H9 (cell line): ENCODE measurements around the gene TBC1D22A. TPM values are rescaled to one million over a fixed set of nuclear protein-coding genes. Genes with fewer than 3 reads are reported as not detected.

Experiments used
- DNase-seq: peaks from one replicate; pipeline ENCODE4 v3.0.0-alpha.2; 2017
- H2AFZ ChIP-seq: one replicate; pipeline ENCODE4 v1.6.1; 2013; ENCODE audit warnings: mild to moderate bottlenecking, low read length, control low read depth, moderate library complexity
- H2AK5ac ChIP-seq: 2 replicates; pipeline ENCODE4 v1.6.1; 2013; ENCODE audit warnings: low read length, control low read depth, mixed read lengths; ENCODE audit not compliant: insufficient read length
- H2BK120ac ChIP-seq: one replicate; pipeline ENCODE4 v1.6.1; 2013; ENCODE audit warnings: low read depth, mild to moderate bottlenecking, low read length, control low read depth, inconsistent platforms; ENCODE audit not compliant: poor library complexity, severe bottlenecking
- H2BK12ac ChIP-seq: 2 replicates; pipeline ENCODE4 v1.6.1; 2013; ENCODE audit warnings: low read length, control low read depth, mixed read lengths, low read depth; ENCODE audit not compliant: insufficient read length
- H2BK15ac ChIP-seq: 2 replicates; pipeline ENCODE4 v1.6.1; 2013; ENCODE audit warnings: low read depth, low read length, control low read depth
- H2BK20ac ChIP-seq: one replicate; pipeline ENCODE4 v1.6.1; 2013; ENCODE audit warnings: low read depth, mild to moderate bottlenecking, low read length, control low read depth, inconsistent platforms; ENCODE audit not compliant: poor library complexity, severe bottlenecking
- H2BK5ac ChIP-seq: 2 replicates; pipeline ENCODE4 v1.6.1; 2013; ENCODE audit warnings: low read length, control low read depth, mixed read lengths; ENCODE audit not compliant: insufficient read length
- H3K14ac ChIP-seq: 2 replicates; pipeline ENCODE4 v1.6.1; 2013; ENCODE audit warnings: low read length, control low read depth; ENCODE audit not compliant: insufficient read depth
- H3K18ac ChIP-seq: 2 replicates; pipeline ENCODE4 v1.6.1; 2013; ENCODE audit warnings: low read depth, mild to moderate bottlenecking, mixed read lengths, low read length, control low read depth; ENCODE audit not compliant: insufficient read length
- H3K23ac ChIP-seq: 2 replicates; pipeline ENCODE4 v1.6.1; 2013; ENCODE audit warnings: low read length, control low read depth, mixed read lengths, low read depth; ENCODE audit not compliant: insufficient read length
- H3K23me2 ChIP-seq: 2 replicates; pipeline ENCODE4 v1.6.1; 2013; ENCODE audit warnings: low read depth, mild to moderate bottlenecking, mixed read lengths, low read length, control low read depth; ENCODE audit not compliant: insufficient read length, poor library complexity, severe bottlenecking
- H3K27ac ChIP-seq: 2 replicates; pipeline ENCODE4 v1.5.1; 2013; ENCODE audit warnings: low read length, control low read depth, mixed read lengths, low read depth; ENCODE audit not compliant: insufficient read length
- H3K27me3 ChIP-seq: 2 replicates; pipeline ENCODE4 v1.6.1; 2013; ENCODE audit warnings: low read length, control low read depth, inconsistent platforms; ENCODE audit not compliant: insufficient read depth
- H3K4ac ChIP-seq: 2 replicates; pipeline ENCODE4 v1.6.1; 2013; ENCODE audit warnings: low read depth, mild to moderate bottlenecking, control low read depth, inconsistent platforms, low read length, moderate library complexity
- H3K4me1 ChIP-seq: 2 replicates; pipeline ENCODE4 v1.6.1; 2013; ENCODE audit warnings: low read length, control low read depth, inconsistent platforms; ENCODE audit not compliant: insufficient read depth
- H3K4me2 ChIP-seq: 2 replicates; pipeline ENCODE4 v1.6.1; 2013; ENCODE audit warnings: low read length, control low read depth, mixed read lengths; ENCODE audit not compliant: insufficient read length, insufficient read depth
- H3K56ac ChIP-seq: 2 replicates; pipeline ENCODE4 v1.6.1; 2013; ENCODE audit warnings: low read depth, mild to moderate bottlenecking, mixed read lengths, low read length, control low read depth; ENCODE audit not compliant: insufficient read length
- H3K79me1 ChIP-seq: 2 replicates; pipeline ENCODE4 v1.6.1; 2013; ENCODE audit warnings: low read depth, mild to moderate bottlenecking, moderate library complexity, low read length, control low read depth, inconsistent platforms; ENCODE audit not compliant: insufficient read depth, poor library complexity, severe bottlenecking
- H3K79me2 ChIP-seq: 2 replicates; pipeline ENCODE4 v1.6.1; 2013; ENCODE audit warnings: low read length, control low read depth, inconsistent platforms; ENCODE audit not compliant: insufficient read depth
- H3K9ac ChIP-seq: 2 replicates; pipeline ENCODE4 v1.6.1; 2013; ENCODE audit warnings: low read length, control low read depth, mixed read lengths; ENCODE audit not compliant: insufficient read length; ENCODE audit errors: extremely low read depth
- H3K9me3 ChIP-seq: one replicate; pipeline ENCODE4 v1.6.1; 2013; ENCODE audit warnings: low read depth, low read length, inconsistent platforms; ENCODE audit not compliant: control insufficient read depth
- H3T11ph ChIP-seq: one replicate; pipeline ENCODE4 v1.6.1; 2013; ENCODE audit warnings: mild to moderate bottlenecking, low read length, control low read depth, inconsistent platforms
- H4K20me1 ChIP-seq: one replicate; pipeline ENCODE4 v1.6.1; 2013; ENCODE audit not compliant: control insufficient read depth, insufficient read length, insufficient read depth
- H4K5ac ChIP-seq: 2 replicates; pipeline ENCODE4 v1.6.1; 2013; ENCODE audit warnings: low read depth, mild to moderate bottlenecking, mixed read lengths, low read length, control low read depth; ENCODE audit not compliant: insufficient read length
- H4K8ac ChIP-seq: replicated peaks from 2 replicates; pipeline ENCODE4 v1.6.1; 2013; ENCODE audit warnings: low read length, control low read depth, mixed read lengths, low read depth; ENCODE audit not compliant: insufficient read length
- H4K91ac ChIP-seq: 2 replicates; pipeline ENCODE4 v1.6.1; 2013; ENCODE audit warnings: low read depth, mild to moderate bottlenecking, moderate library complexity, mixed read lengths, low read length, control low read depth; ENCODE audit not compliant: insufficient read length
- H3K27ac Mint-ChIP-seq, 3 experiments: 2 replicates in 2 of 3; 3 replicates in 1 of 3; pipeline ENCODE4 v1.8.0; 2020 to 2021; ENCODE audit warnings: mixed read lengths in 3 of 3, mild to moderate bottlenecking in 1 of 3, moderate library complexity in 1 of 3
- H3K27me3 Mint-ChIP-seq: 2 replicates; pipeline ENCODE4 v1.8.0; 2021; ENCODE audit warnings: low read depth, mild to moderate bottlenecking, moderate library complexity, mixed read lengths
- H3K36me3 Mint-ChIP-seq, 3 experiments: 2 replicates in 2 of 3; 3 replicates in 1 of 3; pipeline ENCODE4 v1.8.0; 2020 to 2021; ENCODE audit warnings: low read depth in 3 of 3, mixed read lengths in 3 of 3; ENCODE audit not compliant: insufficient read depth in 1 of 3
- H3K4me1 Mint-ChIP-seq, 2 experiments: 2 replicates each; pipeline ENCODE4 v1.8.0; 2020; ENCODE audit warnings: mixed read lengths in 2 of 2
- H3K4me3 Mint-ChIP-seq, 2 experiments: 2 replicates in 1 of 2; 3 replicates in 1 of 2; pipeline ENCODE4 v1.8.0; 2020 to 2021; ENCODE audit warnings: mild to moderate bottlenecking in 2 of 2, mixed read lengths in 2 of 2, moderate library complexity in 1 of 2
- H3K9me3 Mint-ChIP-seq, 2 experiments: 2 replicates in 1 of 2; 3 replicates in 1 of 2; pipeline ENCODE4 v1.8.0; 2020; ENCODE audit warnings: mild to moderate bottlenecking in 2 of 2, mixed read lengths in 2 of 2, moderate library complexity in 1 of 2
- WGBS: extraction: QIAGEN DNeasy Blood & Tissue Kit; methylation state at CpG from one replicate; pipeline ENCODE4 v1.1.7; 2013; ENCODE audit warnings: missing lambda C conversion rate, low lambda C conversion rate, mixed read lengths; ENCODE audit not compliant: insufficient read length; ENCODE audit errors: extremely low coverage; 5-methylcytosine and 5-hydroxymethylcytosine counted together
- total RNA-seq: library from RNA; stranded (reverse); gene quantifications from 2 replicates; pipeline ENCODE4 v1.2.1, GENCODE V29; 2021
- TF ChIP-seq, protein P1 (sequence below): fragments of 200-600 bp; sonication (generic); conservative IDR thresholded peaks from 3 replicates; pipeline ENCODE4 v1.8.0; 2021; ENCODE audit warnings: antibody characterized with exemption, mild to moderate bottlenecking

The TBC1D22A gene
- total RNA-seq, 1 experiment from 2014 or later = 20.8 TPM

DNA sequence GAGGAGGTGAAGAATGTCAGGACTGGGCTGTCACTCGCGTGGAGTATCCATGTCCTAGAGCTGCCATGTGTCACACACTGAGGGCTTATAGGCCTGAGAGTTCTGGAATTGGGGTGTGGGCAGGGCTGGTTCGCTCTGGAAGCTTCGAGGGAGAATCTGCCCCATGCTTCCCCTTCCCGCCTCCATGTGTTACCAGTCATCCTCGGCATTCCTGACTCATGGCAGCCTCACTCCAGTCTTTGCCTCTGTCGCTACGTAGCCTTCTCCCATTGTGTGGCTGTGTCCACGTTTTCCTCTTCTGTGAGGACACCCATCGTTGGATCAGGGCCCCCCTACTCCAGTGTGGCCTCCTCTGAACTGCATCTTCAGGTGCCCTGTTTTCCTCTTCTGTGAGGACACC lies 301.2 kb downstream of the TBC1D22A start:
- Mint-ChIP-seq H3K27me3 (no peaks in the 10 kb centered on the region; the same call in 1 of the 2 replicates), H3K4me1 (peaks cover 5 to 17% of the 10 kb centered on the region in 2 experiments), H3K9me3 (no peaks in the 10 kb centered on the region; a peak in 1 of 5 replicates), H3K36me3 (peaks cover 0 to 11% (median 9%) of the 10 kb centered on the region in 3 experiments; a peak in 5 of 7 replicates), H3K4me3 (no peak overlapping the region), H3K27ac (peak overlapping the region in 1 of 3 experiments; percentile 77; a peak in 1 of 7 replicates)
- TF ChIP-seq, protein P1, sequence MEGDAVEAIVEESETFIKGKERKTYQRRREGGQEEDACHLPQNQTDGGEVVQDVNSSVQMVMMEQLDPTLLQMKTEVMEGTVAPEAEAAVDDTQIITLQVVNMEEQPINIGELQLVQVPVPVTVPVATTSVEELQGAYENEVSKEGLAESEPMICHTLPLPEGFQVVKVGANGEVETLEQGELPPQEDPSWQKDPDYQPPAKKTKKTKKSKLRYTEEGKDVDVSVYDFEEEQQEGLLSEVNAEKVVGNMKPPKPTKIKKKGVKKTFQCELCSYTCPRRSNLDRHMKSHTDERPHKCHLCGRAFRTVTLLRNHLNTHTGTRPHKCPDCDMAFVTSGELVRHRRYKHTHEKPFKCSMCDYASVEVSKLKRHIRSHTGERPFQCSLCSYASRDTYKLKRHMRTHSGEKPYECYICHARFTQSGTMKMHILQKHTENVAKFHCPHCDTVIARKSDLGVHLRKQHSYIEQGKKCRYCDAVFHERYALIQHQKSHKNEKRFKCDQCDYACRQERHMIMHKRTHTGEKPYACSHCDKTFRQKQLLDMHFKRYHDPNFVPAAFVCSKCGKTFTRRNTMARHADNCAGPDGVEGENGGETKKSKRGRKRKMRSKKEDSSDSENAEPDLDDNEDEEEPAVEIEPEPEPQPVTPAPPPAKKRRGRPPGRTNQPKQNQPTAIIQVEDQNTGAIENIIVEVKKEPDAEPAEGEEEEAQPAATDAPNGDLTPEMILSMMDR = no peak
- Histone ChIP-seq H3K79me1 (no peaks in the 10 kb centered on the region), H3K23ac (no peak overlapping the region), H3K4ac (no peak overlapping the region), H3K79me2 (no peaks in the 10 kb centered on the region), H2AK5ac (no peak overlapping the region), H4K5ac (no peak overlapping the region), H3T11ph (no peak overlapping the region), H2BK5ac (no peak overlapping the region), H3K23me2 (no peaks in the 10 kb centered on the region), H3K9ac (no peak overlapping the region), H4K20me1 (peaks cover 5% of the 10 kb centered on the region), H3K4me1 (no peaks in the 10 kb centered on the region), H4K91ac (no peak overlapping the region), H3K4me2 (no peak overlapping the region), H4K8ac (no peak overlapping the region), H2AFZ (no peak overlapping the region), H3K18ac (no peak overlapping the region), H3K14ac (no peak overlapping the region), H2BK12ac (no peak overlapping the region), H2BK20ac (no peak overlapping the region), H2BK120ac (no peak overlapping the region), H3K9me3 (no peaks in the 10 kb centered on the region), H3K27me3 (no peaks in the 10 kb centered on the region), H2BK15ac (no peak overlapping the region), H3K27ac (no peak overlapping the region), H3K56ac (no peak overlapping the region)
- DNase-seq = peak; percentile 17
- WGBS = no CpG with 5 or more reads among the region's 10 CpGs
